H1 (cell line): ENCODE measurements around the gene CAMTA1. TPM values are rescaled to one million over a fixed set of nuclear protein-coding genes. Genes with fewer than 3 reads are reported as not detected.

Source experiments
- CTCF ChIA-PET: fragments of 300-600 bp; sonication (Branson Sonifier 250); formaldehyde crosslinking; loops from one replicate; lab custom pipeline; 2021; ENCODE audit not compliant: partially characterized antibody; lab: Charles Lee
- POLR2A ChIA-PET: fragments of 300-600 bp; sonication (Branson Sonifier 250); formaldehyde crosslinking; loops from one replicate; lab custom pipeline; 2021; ENCODE audit warnings: inconsistent platforms; ENCODE audit not compliant: partially characterized antibody; lab: Charles Lee
- DNase-seq, 2 experiments: peaks; one replicate each; pipeline versions ENCODE4 v3.0.0 to v3.0.0-alpha.2; 2010 to 2022; ENCODE audit warnings: low spot score in 2 of 2, low read depth in 1 of 2, mixed read lengths in 1 of 2
- FAIRE-seq: peaks from 2 replicates; lab custom pipeline; 2011; peaks lifted over from hg19 to GRCh38; lab: Jason Lieb, UNC
- H2AFZ ChIP-seq: 2 replicates; pipeline ENCODE4 v1.8.1; 2012; ENCODE audit warnings: low read length, inconsistent platforms
- H2AK5ac ChIP-seq: 2 replicates; pipeline ENCODE4 v1.6.1; 2013; ENCODE audit warnings: low read depth, low read length
- H2BK120ac ChIP-seq: replicated peaks from 2 replicates; pipeline ENCODE3; 2013; ENCODE audit warnings: low read depth, low read length, inconsistent platforms
- H2BK12ac ChIP-seq: 2 replicates; pipeline ENCODE4 v1.6.1; 2013; ENCODE audit warnings: low read depth, low read length
- H2BK15ac ChIP-seq: 2 replicates; pipeline ENCODE4 v1.6.1; 2013; ENCODE audit warnings: low read length
- H2BK20ac ChIP-seq: 2 replicates; pipeline ENCODE4 v1.6.1; 2013; ENCODE audit warnings: low read length
- H2BK5ac ChIP-seq: 2 replicates; pipeline ENCODE4 v1.6.1; 2013; ENCODE audit warnings: low read depth, low read length
- H3K14ac ChIP-seq: 2 replicates; pipeline ENCODE4 v1.6.1; 2013; ENCODE audit warnings: inconsistent platforms; ENCODE audit not compliant: insufficient read length
- H3K18ac ChIP-seq: 2 replicates; pipeline ENCODE4 v1.6.1; 2013; ENCODE audit warnings: low read length; ENCODE audit errors: extremely low read depth
- H3K23ac ChIP-seq: 2 replicates; pipeline ENCODE4 v1.6.1; 2013; ENCODE audit warnings: inconsistent platforms; ENCODE audit not compliant: insufficient read length
- H3K23me2 ChIP-seq: 2 replicates; pipeline ENCODE4 v1.6.1; 2013; ENCODE audit warnings: low read depth, low read length
- H3K27ac ChIP-seq: 2 replicates; pipeline ENCODE4 v1.6.1; 2011; ENCODE audit warnings: low read depth, low read length, inconsistent platforms
- H3K27me3 ChIP-seq, 4 experiments: replicated peaks in 1 of 4; 1 replicate in 1 of 4; 2 replicates in 3 of 4; pipeline versions ENCODE4 v1.6.1 to v1.8.1; 2011 to 2013; ENCODE audit warnings: low read length in 3 of 4, mild to moderate bottlenecking in 3 of 4, inconsistent platforms in 2 of 4, mixed read lengths in 2 of 4, moderate library complexity in 1 of 4; ENCODE audit not compliant: control insufficient read depth in 3 of 4, insufficient read depth in 3 of 4; ENCODE audit errors: extremely low read depth in 1 of 4
- H3K36me3 ChIP-seq, 4 experiments: 2 replicates each; pipeline versions ENCODE4 v1.6.1 to v1.8.1; 2011 to 2013; ENCODE audit warnings: mild to moderate bottlenecking in 4 of 4, low read length in 3 of 4, moderate library complexity in 2 of 4, control low read depth in 1 of 4, inconsistent platforms in 1 of 4; ENCODE audit not compliant: insufficient read depth in 4 of 4, control insufficient read depth in 2 of 4
- H3K4ac ChIP-seq: replicated peaks from 2 replicates; pipeline ENCODE3; 2013; ENCODE audit warnings: low read length, low read depth, mixed read lengths, inconsistent platforms; ENCODE audit not compliant: insufficient read length
- H3K4me1 ChIP-seq, 4 experiments: replicated peaks in 1 of 4; 1 replicate in 1 of 4; 2 replicates in 3 of 4; pipeline versions ENCODE4 v1.6.1 to v1.8.1; 2011 to 2013; ENCODE audit warnings: low read length in 3 of 4, inconsistent platforms in 2 of 4, mixed read lengths in 1 of 4; ENCODE audit not compliant: insufficient read depth in 4 of 4, control insufficient read depth in 3 of 4
- H3K4me2 ChIP-seq, 2 experiments: 2 replicates each; pipeline versions ENCODE4 v1.6.1 to v1.8.1; 2011 to 2013; ENCODE audit warnings: low read depth in 2 of 2, low read length in 2 of 2, control low read depth in 1 of 2, inconsistent platforms in 1 of 2, mild to moderate bottlenecking in 1 of 2; ENCODE audit not compliant: insufficient read depth in 1 of 2
- H3K4me3 ChIP-seq, 4 experiments: fragments of 200-600, 300-600 bp in 1 of 4; sonication (generic), shearing (Covaris generic), sonication (Bioruptor Twin) in 1 of 4; 2 replicates each; pipeline versions ENCODE4 v1.5.1 to v1.8.1; 2011 to 2016; ENCODE audit warnings: low read length in 4 of 4, low read depth in 3 of 4, control low read depth in 2 of 4, inconsistent platforms in 2 of 4, mild to moderate bottlenecking in 2 of 4, mixed read lengths in 1 of 4, moderate library complexity in 1 of 4; ENCODE audit not compliant: insufficient read depth in 2 of 4; ENCODE audit errors: extremely low read depth in 1 of 4
- H3K56ac ChIP-seq: replicated peaks from 2 replicates; pipeline ENCODE3; 2013; ENCODE audit warnings: low read depth, mild to moderate bottlenecking, mixed read lengths, low read length, inconsistent platforms; ENCODE audit not compliant: insufficient read length
- H3K79me1 ChIP-seq: 2 replicates; pipeline ENCODE4 v1.6.1; 2013; ENCODE audit warnings: low read depth, low read length, control low read depth
- H3K79me2 ChIP-seq, 2 experiments: 2 replicates each; pipeline versions ENCODE4 v1.6.1 to v1.8.1; 2012 to 2013; ENCODE audit warnings: low read length in 2 of 2, mild to moderate bottlenecking in 2 of 2, inconsistent platforms in 1 of 2; ENCODE audit not compliant: insufficient read depth in 2 of 2, control insufficient read depth in 1 of 2
- H3K9ac ChIP-seq, 4 experiments: replicated peaks in 1 of 4; 1 replicate in 1 of 4; 2 replicates in 3 of 4; pipeline versions ENCODE4 v1.6.1 to v1.8.1; 2011 to 2013; ENCODE audit warnings: low read depth in 3 of 4, low read length in 3 of 4, control low read depth in 2 of 4, mild to moderate bottlenecking in 2 of 4, moderate library complexity in 2 of 4, inconsistent platforms in 1 of 4; ENCODE audit errors: extremely low read depth in 1 of 4
- H3K9me3 ChIP-seq, 2 experiments: 2 replicates each; pipeline versions ENCODE4 v1.6.1 to v1.8.1; 2012 to 2013; ENCODE audit warnings: mild to moderate bottlenecking in 2 of 2, moderate library complexity in 2 of 2, control low read depth in 1 of 2, inconsistent platforms in 1 of 2, low read depth in 1 of 2, low read length in 1 of 2, mixed read lengths in 1 of 2; ENCODE audit not compliant: insufficient read depth in 2 of 2
- H4K20me1 ChIP-seq, 2 experiments: replicated peaks in 1 of 2; 2 replicates each; pipeline versions ENCODE3 to v1.8.1; 2011 to 2013; ENCODE audit warnings: inconsistent platforms in 2 of 2, low read length in 2 of 2, mild to moderate bottlenecking in 1 of 2; ENCODE audit not compliant: insufficient read depth in 2 of 2, control insufficient read depth in 1 of 2
- H4K5ac ChIP-seq: 2 replicates; pipeline ENCODE4 v1.6.1; 2013; ENCODE audit warnings: low read length, low read depth, mixed read lengths, inconsistent platforms; ENCODE audit not compliant: insufficient read length
- H4K8ac ChIP-seq: 2 replicates; pipeline ENCODE4 v1.8.0; 2013; ENCODE audit warnings: mild to moderate bottlenecking, moderate library complexity, low read length, inconsistent platforms; ENCODE audit not compliant: insufficient read depth; ENCODE audit errors: extremely low read depth
- H4K91ac ChIP-seq: replicated peaks from 2 replicates; pipeline ENCODE3; 2013; ENCODE audit warnings: low read length, mixed read lengths, inconsistent platforms; ENCODE audit not compliant: insufficient read length
- GABPA ChIP-seq: IDR thresholded peaks from 2 replicates; pipeline ENCODE4 v1.6.1; 2011; ENCODE audit warnings: mild to moderate bottlenecking, low read length, moderate library complexity, borderline replicate concordance; ENCODE audit not compliant: insufficient read depth
- RAD21 ChIP-seq, 2 experiments: IDR thresholded peaks in 1 of 2; conservative IDR thresholded peaks in 1 of 2; 2 replicates each; pipeline ENCODE4 v1.6.1; 2011; ENCODE audit warnings: low read depth in 2 of 2, low read length in 2 of 2, improper control_type of control experiment in 1 of 2, inconsistent platforms in 1 of 2, mild to moderate bottlenecking in 1 of 2, moderate library complexity in 1 of 2
- SIN3A ChIP-seq, 2 experiments: IDR thresholded peaks in 1 of 2; conservative IDR thresholded peaks in 1 of 2; 2 replicates each; pipeline ENCODE4 v1.6.1; 2011 to 2012; ENCODE audit warnings: low read length in 2 of 2, improper control_type of control experiment in 1 of 2, low read depth in 1 of 2, mild to moderate bottlenecking in 1 of 2
- WGBS, 2 experiments: shearing (Covaris generic) in 1 of 2; methylation state at CpG; one replicate each; pipeline versions ENCODE4 v1.1.6 to v1.1.7; 2013 to 2015; ENCODE audit warnings: low lambda C conversion rate in 2 of 2, mixed read lengths in 2 of 2, inconsistent platforms in 1 of 2, low coverage in 1 of 2, missing lambda C conversion rate in 1 of 2; ENCODE audit not compliant: insufficient replicate concordance in 2 of 2, insufficient coverage in 1 of 2, insufficient read length in 1 of 2; ENCODE audit errors: extremely low coverage in 1 of 2, missing lambda C conversion rate in 1 of 2; 5-methylcytosine and 5-hydroxymethylcytosine counted together
- polyA plus RNA-seq, 7 experiments: library from polyadenylated mRNA; depleted of rRNA in 3 of 7; stranded (reverse) in 5 of 7; unstranded in 2 of 7; fragments of >200 nt in 5 of 7; fragments of 200-250 nt in 2 of 7; gene quantifications; 1 replicate in 5 of 7; 2 replicates in 1 of 7; 4 replicates in 1 of 7; pipeline versions ENCODE4 v1.2.1 to v1.2.3, GENCODE V29; 2011 to 2013; ENCODE audit warnings: missing spikeins in 2 of 7, mixed read lengths in 2 of 7
- total RNA-seq: library from RNA; stranded (reverse); fragmentation: NEBNext Ultra II Directional; extraction: Animal tissue kit (Norgen Biotek cat#: 25700); gene quantifications from 2 replicates; pipeline ENCODE4 v1.2.1, GENCODE V29; 2021
- TF ChIP-seq, protein P1 (sequence below), 3 experiments: IDR thresholded peaks; 1 replicate in 2 of 3; 2 replicates in 1 of 3; pipeline versions ENCODE4 v1.5.1 to v1.6.1; 2011; ENCODE audit warnings: low read length in 3 of 3, mild to moderate bottlenecking in 3 of 3, inconsistent platforms in 2 of 3, low read depth in 1 of 3, moderate library complexity in 1 of 3; ENCODE audit not compliant: insufficient read depth in 1 of 3; ENCODE audit errors: control extremely low read depth in 1 of 3

Gene CAMTA1
- total and polyA plus RNA-seq, 2 of the 8 experiments (the other 6 are each of a cell fraction or from before 2014, with no cell fraction given): 65.0 to 119 TPM

DNA sequence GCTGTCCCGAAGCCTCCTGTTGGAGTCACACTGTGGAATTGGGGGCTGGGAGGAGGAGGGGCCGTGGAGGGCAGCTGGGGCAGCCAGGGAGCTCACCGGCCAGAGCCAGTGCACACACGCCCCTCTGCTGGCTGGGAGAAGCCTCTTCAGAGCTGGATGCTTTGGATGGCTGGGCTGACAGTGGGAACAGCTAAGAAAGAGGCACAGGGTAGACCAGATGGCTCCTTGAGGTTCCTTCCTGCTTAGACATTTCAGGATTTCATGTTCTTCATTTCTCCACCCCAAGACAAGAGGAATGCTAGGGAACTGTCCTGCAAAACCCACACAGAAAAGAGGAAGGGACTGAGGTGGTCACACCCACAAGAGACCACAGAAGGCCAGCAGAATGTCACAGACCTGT lies 731.1 kb downstream of the CAMTA1 start:
- Histone ChIP-seq H2BK15ac (no peak overlapping the region), H3K23ac (no peak overlapping the region), H3K4me1 (no peaks in the 10 kb centered on the region), H3K36me3 (no peaks in the 10 kb centered on the region), H3K23me2 (no peaks in the 10 kb centered on the region), H3K4me3 (no peak overlapping the region), H4K8ac (no peak overlapping the region), H3K9ac (no peak overlapping the region), H3K18ac (no peak overlapping the region), H3K56ac (no peak overlapping the region), H2BK5ac (no peak overlapping the region), H2BK12ac (no peak overlapping the region), H3K27me3 (no peaks in the 10 kb centered on the region), H3K9me3 (no peaks in the 10 kb centered on the region), H3K14ac (no peak overlapping the region), H3K4ac (no peak overlapping the region), H2BK20ac (no peak overlapping the region), H3K79me2 (no peaks in the 10 kb centered on the region), H4K20me1 (no peaks in the 10 kb centered on the region), H2BK120ac (no peak overlapping the region), H3K79me1 (no peaks in the 10 kb centered on the region), H3K4me2 (no peak overlapping the region), H2AK5ac (no peak overlapping the region), H3K27ac (no peak overlapping the region), H4K5ac (no peak overlapping the region), H2AFZ (no peak overlapping the region), H4K91ac (no peak overlapping the region)
- CTCF ChIA-PET: interaction anchor here (0.8 to 1.9 kb wide), 13 partner anchors 13 to 292 kb away, joined by 3 to 6 read pairs (median 3); no protein-coding TSS in a partner anchor
- 68% methylated on average over 3 of the region's 4 CpGs; no CpG with 5 or more reads in 1 of the 2 experiments for WGBS, 2 experiments
- FAIRE-seq (peak; percentile 62), DNase-seq (no peak)
- TF ChIP-seq GABPA (peak; percentile 24; the same call in 1 of the 2 replicates), SIN3A (conservative IDR thresholded peaks at IDR 0.05 in 1 of 2, IDR thresholded peaks at IDR 0.05 in 1 of 2; ENCODE audit: low read depth in 1 of 2, low read length in 2 of 2) (no peak), RAD21 (IDR thresholded peaks at IDR 0.05 in 1 of 2, conservative IDR thresholded peaks at IDR 0.05 in 1 of 2; ENCODE audit: low read depth in 2 of 2, low read length in 2 of 2) (peak; percentile 46 to 64)
- TF ChIP-seq, protein P1, sequence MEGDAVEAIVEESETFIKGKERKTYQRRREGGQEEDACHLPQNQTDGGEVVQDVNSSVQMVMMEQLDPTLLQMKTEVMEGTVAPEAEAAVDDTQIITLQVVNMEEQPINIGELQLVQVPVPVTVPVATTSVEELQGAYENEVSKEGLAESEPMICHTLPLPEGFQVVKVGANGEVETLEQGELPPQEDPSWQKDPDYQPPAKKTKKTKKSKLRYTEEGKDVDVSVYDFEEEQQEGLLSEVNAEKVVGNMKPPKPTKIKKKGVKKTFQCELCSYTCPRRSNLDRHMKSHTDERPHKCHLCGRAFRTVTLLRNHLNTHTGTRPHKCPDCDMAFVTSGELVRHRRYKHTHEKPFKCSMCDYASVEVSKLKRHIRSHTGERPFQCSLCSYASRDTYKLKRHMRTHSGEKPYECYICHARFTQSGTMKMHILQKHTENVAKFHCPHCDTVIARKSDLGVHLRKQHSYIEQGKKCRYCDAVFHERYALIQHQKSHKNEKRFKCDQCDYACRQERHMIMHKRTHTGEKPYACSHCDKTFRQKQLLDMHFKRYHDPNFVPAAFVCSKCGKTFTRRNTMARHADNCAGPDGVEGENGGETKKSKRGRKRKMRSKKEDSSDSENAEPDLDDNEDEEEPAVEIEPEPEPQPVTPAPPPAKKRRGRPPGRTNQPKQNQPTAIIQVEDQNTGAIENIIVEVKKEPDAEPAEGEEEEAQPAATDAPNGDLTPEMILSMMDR (IDR thresholded peaks at IDR 0.05; ENCODE audit: control extremely low read depth in 1 of 3, insufficient read depth in 1 of 3, low read depth in 1 of 3, low read length in 3 of 3): peak; percentile 36 to 48 (median 41); a peak in 3 of 4 replicates
- POLR2A ChIA-PET: no interaction called here
